Umbilical cord (tissue), 2 donors: ENCODE data around the gene ZDHHC12. TPM values are rescaled to one million over a fixed set of nuclear protein-coding genes. Genes with fewer than 3 reads are reported as not detected.
A peak's percentile ranks its signal among the peaks of the same experiment; 100 is the strongest.

Experiments used
- DNase-seq: peaks from one replicate; pipeline ENCODE4 v3.0.0-alpha.2; 2015; ENCODE audit warnings: low spot score
- total RNA-seq: library from RNA; depleted of rRNA; stranded (reverse); fragments of >200 nt; gene quantifications from one replicate; pipeline ENCODE4 v1.2.3, GENCODE V29; 2014; ENCODE audit warnings: low replicate concordance; ENCODE audit not compliant: insufficient read depth

The ZDHHC12 gene
- total RNA-seq, 1 donor from 2014 or later: 6.5 TPM

GRCh38 chr9:128729766-128730517, 6.0 kb upstream of the ZDHHC12 start:
- DNase-seq: no peak

- DNase-seq: no peak
Measured at GRCh38 chr9:128729302-128729701, 5.4 kb upstream of the ZDHHC12 start.

GRCh38 chr9:128728298-128728697, 4.4 kb upstream of the ZDHHC12 start:
- DNase-seq: no peak

- no peak for DNase-seq
Measured at GRCh38 chr9:128727640-128728248, 3.8 kb upstream of the ZDHHC12 start.

GRCh38 chr9:128724744-128725211, 851 bp upstream of the ZDHHC12 start:
- DNase-seq: peak; percentile 53

GRCh38 chr9:128723352-128723865, 518 bp downstream of the ZDHHC12 start:
- no peak for DNase-seq

- DNase-seq: no peak
Measured at GRCh38 chr9:128722380-128723351, 1.3 kb downstream of the ZDHHC12 start.

GRCh38 chr9:128721487-128722010, 2.4 kb downstream of the ZDHHC12 start:
- no peak for DNase-seq

- DNase-seq: no peak
Measured at GRCh38 chr9:128720841-128721486, 3.0 kb downstream of the ZDHHC12 start.

- DNase-seq: no peak
Measured at GRCh38 chr9:128719919-128720605, 3.9 kb downstream of the ZDHHC12 start.

GRCh38 chr9:128718475-128718874, 5.5 kb downstream of the ZDHHC12 start:
- DNase-seq: no peak

GRCh38 chr9:128718047-128718446, 5.9 kb downstream of the ZDHHC12 start:
- DNase-seq: no peak

- no peak for DNase-seq
Measured at GRCh38 chr9:128716581-128717254, 7.2 kb downstream of the ZDHHC12 start.

GRCh38 chr9:128715436-128715750, 8.5 kb downstream of the ZDHHC12 start:
- no peak for DNase-seq

- no peak for DNase-seq
Measured at GRCh38 chr9:128714586-128715435, 9.1 kb downstream of the ZDHHC12 start.

- no peak for DNase-seq
Measured at GRCh38 chr9:128713941-128714573, 9.9 kb downstream of the ZDHHC12 start.

- no peak for DNase-seq
Measured at GRCh38 chr9:128713411-128713780, 10.5 kb downstream of the ZDHHC12 start.
